ENCODE results near the gene WDR4. TPM values are rescaled to one million over a fixed set of nuclear protein-coding genes. Genes with fewer than 3 reads are reported as not detected.
"Not testable (repeated sequence)": the region's sequence is repeated elsewhere in the genome, so short reads cannot be mapped to it uniquely, and the experiment has no call there.

The WDR4 gene
- total RNA-seq, 4 donors from 2014 or later: 13.0 to 30.6 (median 17.4) TPM

DNA sequence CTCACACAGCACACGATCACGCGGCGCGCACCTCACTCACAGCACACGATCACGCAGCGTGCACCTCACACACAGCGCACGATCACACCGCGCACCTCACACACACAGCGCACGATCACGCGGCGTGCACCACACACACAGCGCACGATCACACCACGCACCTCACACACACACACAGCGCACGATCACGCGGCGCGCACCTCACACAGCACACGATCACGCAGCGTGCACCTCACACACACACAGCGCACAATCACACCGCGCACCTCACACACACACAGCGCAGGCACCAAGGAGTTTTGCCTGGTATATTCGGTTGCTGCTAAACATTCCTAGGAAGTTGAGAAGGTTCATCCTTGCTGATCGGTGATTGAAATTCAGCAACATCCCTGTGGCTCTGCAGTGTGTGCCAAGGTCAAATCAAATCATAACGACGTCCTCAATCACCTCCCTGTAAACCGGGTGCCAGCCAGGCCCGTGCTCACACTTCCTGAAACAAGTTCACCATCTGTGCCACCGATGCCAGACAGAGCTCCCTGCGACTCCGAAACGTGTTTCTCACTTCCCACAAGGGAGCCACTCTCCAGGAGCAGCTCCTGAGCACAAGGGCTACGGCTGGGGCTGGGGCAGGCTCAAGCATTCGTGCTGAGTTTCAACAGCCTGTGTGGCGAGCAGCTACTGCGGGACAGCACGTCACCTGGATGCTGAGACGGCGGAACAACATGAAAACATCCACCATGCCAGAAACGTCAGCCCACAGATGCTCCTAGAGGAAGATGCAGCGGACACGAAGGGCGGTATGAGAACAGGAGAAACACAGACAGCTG is 30.2 kb downstream of the WDR4 start:
- TF ChIP-seq CTCF (IDR thresholded peaks at IDR 0.05) (no peak), POLR2A (IDR thresholded peaks at IDR 0.05) (no peak), EP300 (IDR thresholded peaks at IDR 0.05) (no peak)
- peaks cover 2 to 97% (median 22%) of the 10 kb centered on the region in 3 donors for H3K36me3 ChIP-seq
- H3K27ac ChIP-seq: no peak overlapping the region
- no peak overlapping the region for H3K4me3 ChIP-seq
- H3K4me1 ChIP-seq: no peaks in the 10 kb centered on the region
- H3K27me3 ChIP-seq: no peaks in the 10 kb centered on the region
- H3K9me3 ChIP-seq: no peaks in the 10 kb centered on the region
- 91 to 92% methylated on average over 52 to 54 of the region's 54 CpGs for WGBS, 2 donors
- no peak for DNase-seq (ENCODE audit: low spot score in 2 of 2)

DNA sequence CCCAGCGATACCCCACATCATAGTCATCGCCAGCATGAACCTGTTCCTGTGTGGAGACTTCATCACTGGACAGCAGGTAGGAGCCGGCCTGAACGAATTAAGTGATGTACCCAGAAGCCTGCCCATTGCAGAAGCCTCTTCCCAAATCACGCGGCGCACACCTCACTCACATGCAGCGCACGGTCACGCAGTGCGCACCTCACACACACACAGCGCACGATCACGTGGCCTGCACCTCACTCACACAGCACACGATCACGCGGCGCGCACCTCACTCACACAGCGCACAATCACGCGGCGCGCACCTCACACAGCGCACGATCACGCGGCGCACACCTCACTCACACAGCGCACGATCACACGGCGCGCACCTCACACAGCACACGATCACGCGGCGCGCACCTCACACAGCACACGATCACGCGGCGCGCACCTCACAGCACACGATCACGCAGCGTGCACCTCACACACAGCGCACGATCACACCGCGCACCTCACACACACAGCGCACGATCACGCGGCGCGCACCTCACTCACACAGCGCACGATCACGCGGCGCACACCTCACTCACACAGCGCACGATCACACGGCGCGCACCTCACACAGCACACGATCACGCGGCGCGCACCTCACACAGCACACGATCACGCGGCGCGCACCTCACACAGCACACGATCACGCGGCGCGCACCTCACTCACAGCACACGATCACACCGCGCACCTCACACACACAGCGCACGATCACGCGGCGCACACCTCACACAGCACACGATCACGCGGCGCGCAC is 31.0 kb downstream of the WDR4 start:
- not testable (repeated sequence) for H3K27ac ChIP-seq; H3K4me1 ChIP-seq; DNase-seq (ENCODE audit: low spot score in 2 of 2); H3K4me3 ChIP-seq; H3K9me3 ChIP-seq; H3K27me3 ChIP-seq
- peaks cover 2 to 93% (median 17%) of the 10 kb centered on the region in 3 donors for H3K36me3 ChIP-seq
- 95% methylated on average over 49 to 92 of the region's 95 CpGs for WGBS, 2 donors

DNA sequence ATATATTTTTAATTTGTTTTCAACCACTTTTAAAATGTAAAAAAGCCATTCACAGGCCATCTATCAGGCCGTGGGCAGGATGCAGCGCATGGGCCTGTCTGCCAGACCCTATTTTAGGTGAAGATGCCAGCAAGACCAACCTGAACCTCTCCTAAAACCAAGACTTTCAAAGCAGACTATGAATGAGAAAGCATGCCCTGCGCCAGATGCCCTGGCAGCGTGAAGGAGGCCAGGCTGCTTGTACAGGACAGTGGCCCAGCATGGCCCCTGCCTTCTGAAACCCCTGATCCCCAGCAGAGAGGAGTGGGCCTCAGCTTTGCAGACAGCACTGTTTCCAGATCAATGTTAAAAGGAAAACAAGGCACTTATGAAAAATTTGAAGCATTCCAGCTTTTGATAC is 31.6 kb downstream of the WDR4 start:
- Histone ChIP-seq H3K27me3 (no peaks in the 10 kb centered on the region), H3K4me3 (no peak overlapping the region), H3K27ac (no peak overlapping the region), H3K36me3 (peaks cover 2 to 91% (median 12%) of the 10 kb centered on the region in 3 donors), H3K9me3 (no peaks in the 10 kb centered on the region), H3K4me1 (no peaks in the 10 kb centered on the region)
- 85 to 97% methylated on average over 4 of the region's 4 CpGs for WGBS, 2 donors
- DNase-seq (ENCODE audit: low spot score in 2 of 2): no peak
- TF ChIP-seq EP300 (IDR thresholded peaks at IDR 0.05) (no peak), POLR2A (IDR thresholded peaks at IDR 0.05) (no peak), CTCF (IDR thresholded peaks at IDR 0.05) (no peak)

GRCh38 chr21:42847051-42847707 is 32.2 kb downstream of the WDR4 start:
- no peaks in the 10 kb centered on the region for H3K4me1 ChIP-seq
- no peaks in the 10 kb centered on the region for H3K27me3 ChIP-seq
- no peaks in the 10 kb centered on the region for H3K9me3 ChIP-seq
- H3K36me3 ChIP-seq: peaks cover 2 to 91% (median 12%) of the 10 kb centered on the region in 3 donors
- H3K4me3 ChIP-seq: no peak overlapping the region
- WGBS, 2 donors: 83 to 85% methylated on average over 18 of the region's 18 CpGs
- TF ChIP-seq EP300 (IDR thresholded peaks at IDR 0.05): no peak
- TF ChIP-seq CTCF (IDR thresholded peaks at IDR 0.05): no peak
- no peak for TF ChIP-seq POLR2A (IDR thresholded peaks at IDR 0.05)
- DNase-seq (ENCODE audit: low spot score in 2 of 2): no peak
- H3K27ac ChIP-seq: no peak overlapping the region

DNA sequence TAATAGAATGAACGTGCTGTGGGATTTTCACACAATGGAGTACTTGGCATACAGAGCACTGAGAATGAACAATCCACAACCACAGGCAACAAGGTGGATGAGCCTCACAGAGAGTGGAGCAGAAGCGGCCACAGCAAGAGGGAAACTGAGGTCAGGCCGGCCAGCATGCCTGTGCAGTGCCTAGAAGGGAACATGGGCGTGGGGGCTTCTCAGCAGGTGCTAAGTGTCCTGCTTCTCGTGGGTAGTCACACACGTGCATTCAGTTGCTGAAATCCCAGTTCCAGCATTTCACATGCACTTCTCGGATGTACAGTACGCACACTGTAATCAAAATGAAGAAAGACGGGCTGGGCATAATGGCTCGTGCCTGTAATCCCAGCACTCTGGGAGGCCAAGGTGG is 33.1 kb downstream of the WDR4 start:
- H3K27me3 ChIP-seq: no peaks in the 10 kb centered on the region
- no peak overlapping the region for H3K4me3 ChIP-seq
- H3K27ac ChIP-seq: no peak overlapping the region
- no peak for TF ChIP-seq EP300 (IDR thresholded peaks at IDR 0.05)
- no peak for TF ChIP-seq POLR2A (IDR thresholded peaks at IDR 0.05)
- no peak for TF ChIP-seq CTCF (IDR thresholded peaks at IDR 0.05)
- no peaks in the 10 kb centered on the region for H3K9me3 ChIP-seq
- H3K36me3 ChIP-seq: peaks cover 2 to 91% (median 12%) of the 10 kb centered on the region in 3 donors
- no peaks in the 10 kb centered on the region for H3K4me1 ChIP-seq
- DNase-seq (ENCODE audit: low spot score in 2 of 2): peak in 1 of 2 donors; percentile 8
- WGBS, 2 donors: 89 to 93% methylated on average over 10 of the region's 10 CpGs
